Lung (tissue), 12 donors: ENCODE measurements around the gene ARHGAP15. TPM values are rescaled to one million over a fixed set of nuclear protein-coding genes. Genes with fewer than 3 reads are reported as not detected.
A peak's percentile ranks its signal among the peaks of the same experiment; 100 is the strongest.

Source experiments
- ATAC-seq: fragments of 200-7000 bp; cut with Tn5 transposase; one replicate; pipeline ENCODE4 v1.9.1; 2020; ENCODE audit warnings: moderate number of reproducible peaks; ENCODE audit not compliant: insufficient read depth, low FRiP score
- DNase-seq, 3 donors: peaks; one replicate each; pipeline ENCODE4 v3.0.0-alpha.2; 2013 to 2017
- H3K27ac ChIP-seq, 2 donors: one replicate each; pipeline ENCODE4 v1.5.1; 2013; ENCODE audit warnings: mild to moderate bottlenecking in 2 of 2, moderate library complexity in 2 of 2, control low read depth in 1 of 2, inconsistent platforms in 1 of 2, low read depth in 1 of 2, low read length in 1 of 2
- H3K27me3 ChIP-seq, 3 donors: one replicate each; pipeline ENCODE4 v1.5.1; 2013; ENCODE audit warnings: low read length in 2 of 3; ENCODE audit not compliant: control insufficient read depth in 3 of 3, insufficient read depth in 3 of 3
- H3K36me3 ChIP-seq, 4 donors: one replicate each; pipeline ENCODE4 v1.5.1; 2013; ENCODE audit warnings: low read length in 4 of 4, mild to moderate bottlenecking in 1 of 4, moderate library complexity in 1 of 4; ENCODE audit not compliant: control insufficient read depth in 4 of 4, insufficient read depth in 4 of 4
- H3K4me1 ChIP-seq, 5 donors: one replicate each; pipeline ENCODE4 v1.5.1; 2013; ENCODE audit warnings: low read length in 5 of 5, mild to moderate bottlenecking in 2 of 5, moderate library complexity in 1 of 5; ENCODE audit not compliant: control insufficient read depth in 5 of 5, insufficient read depth in 5 of 5
- H3K4me3 ChIP-seq: one replicate; pipeline ENCODE4 v1.5.1; 2013; ENCODE audit warnings: mild to moderate bottlenecking, control low read depth, moderate library complexity
- H3K9ac ChIP-seq, 2 donors: one replicate each; pipeline ENCODE4 v1.5.1; 2013; ENCODE audit warnings: low read length in 2 of 2, control low read depth in 1 of 2; ENCODE audit not compliant: insufficient read depth in 1 of 2
- H3K9me3 ChIP-seq, 4 donors: one replicate each; pipeline ENCODE4 v1.5.1; 2013; ENCODE audit warnings: low read length in 3 of 4, mild to moderate bottlenecking in 1 of 4, moderate library complexity in 1 of 4; ENCODE audit not compliant: control insufficient read depth in 4 of 4, insufficient read depth in 3 of 4
- CTCF ChIP-seq: IDR thresholded peaks from 2 replicates; pipeline ENCODE4 v1.5.1; 2012; ENCODE audit warnings: mild to moderate bottlenecking; ENCODE audit errors: control extremely low read depth, extremely low read depth
- WGBS, 2 donors: extraction: QIAGEN DNeasy Blood & Tissue Kit; methylation state at CpG; one replicate each; pipeline ENCODE4 v1.1.7; 2013; 5-methylcytosine and 5-hydroxymethylcytosine counted together
- polyA plus RNA-seq, 2 donors: library from polyadenylated mRNA; stranded (reverse); fragments of 200-250 nt; gene quantifications; one replicate each; pipeline ENCODE4 v1.2.1, GENCODE V29; 2013
- total RNA-seq, 2 donors: library from RNA; depleted of rRNA in 1 of 2; stranded (reverse); fragments of >200 nt in 1 of 2; gene quantifications; one replicate each; pipeline ENCODE4 v1.2.1, GENCODE V29; 2014 to 2021
- donor health status: control.
- donor health status: control.
- donor health status: Bipolar disorder and iron deficiency.
- donor health status: healthy.
- donor health status: DM: yes; HTN: yes; CAD: no.

Gene ARHGAP15
- total and polyA plus RNA-seq, 4 donors = 5.9 to 74.3 (median 13.2) TPM

- Histone ChIP-seq H3K4me1 (peaks cover 0 to 36% (median 21%) of the 10 kb centered on the region in 5 donors), H3K27me3 (no peaks in the 10 kb centered on the region), H3K9me3 (no peaks in the 10 kb centered on the region), H3K4me3 (no peak overlapping the region), H3K9ac (no peak overlapping the region), H3K27ac (no peak overlapping the region), H3K36me3 (no peaks in the 10 kb centered on the region)
- no peak for ATAC-seq
- no peak for TF ChIP-seq CTCF
- no peak for DNase-seq
- WGBS, 2 donors = 98 to 100% methylated on average over 1 of the region's 1 CpG
Measured at GRCh38 chr2:143471550-143471949, 342.3 kb downstream of the ARHGAP15 start.

GRCh38 chr2:143473216-143473615 lies 344.0 kb downstream of the ARHGAP15 start:
- no peaks in the 10 kb centered on the region for H3K36me3 ChIP-seq
- no peak overlapping the region for H3K27ac ChIP-seq
- no peak for DNase-seq
- no peak overlapping the region for H3K9ac ChIP-seq
- no peak for ATAC-seq
- 53 to 78% methylated on average over 3 of the region's 3 CpGs for WGBS, 2 donors
- TF ChIP-seq CTCF = no peak
- peaks cover 0 to 44% (median 23%) of the 10 kb centered on the region in 5 donors for H3K4me1 ChIP-seq
- H3K4me3 ChIP-seq = no peak overlapping the region
- H3K9me3 ChIP-seq = no peaks in the 10 kb centered on the region
- H3K27me3 ChIP-seq = no peaks in the 10 kb centered on the region

- ATAC-seq (no peak), DNase-seq (no peak)
- Histone ChIP-seq H3K27ac (no peak overlapping the region), H3K4me3 (no peak overlapping the region), H3K36me3 (no peaks in the 10 kb centered on the region), H3K9me3 (no peaks in the 10 kb centered on the region), H3K27me3 (no peaks in the 10 kb centered on the region), H3K4me1 (peaks cover 0 to 39% (median 23%) of the 10 kb centered on the region in 5 donors), H3K9ac (no peak overlapping the region)
- no peak for TF ChIP-seq CTCF
- WGBS, 2 donors = 81 to 84% methylated on average over 3 of the region's 3 CpGs
Measured at GRCh38 chr2:143473820-143474219, 344.6 kb downstream of the ARHGAP15 start.

GRCh38 chr2:143474586-143474985 lies 345.4 kb downstream of the ARHGAP15 start:
- ATAC-seq (no peak), DNase-seq (peak in 1 of 3 donors; percentile 88)
- H3K27me3 ChIP-seq = no peaks in the 10 kb centered on the region
- peaks cover 0 to 46% (median 23%) of the 10 kb centered on the region in 5 donors for H3K4me1 ChIP-seq
- no peak overlapping the region for H3K4me3 ChIP-seq
- no peaks in the 10 kb centered on the region for H3K9me3 ChIP-seq
- H3K9ac ChIP-seq = peak overlapping the region in 1 of 2 donors; percentile 52
- no peak for TF ChIP-seq CTCF
- no peak overlapping the region for H3K27ac ChIP-seq
- no peaks in the 10 kb centered on the region for H3K36me3 ChIP-seq
- WGBS, 2 donors = 79 to 87% methylated on average over 4 of the region's 4 CpGs
